ENCODE data around the gene CCT6A. TPM values are rescaled to one million over a fixed set of nuclear protein-coding genes. Genes with fewer than 3 reads are reported as not detected.
"Not testable (repeated sequence)": the region's sequence is repeated elsewhere in the genome, so short reads cannot be mapped to it uniquely, and the experiment has no call there.

Gene CCT6A
- total RNA-seq, 2 donors from 2014 or later, result 122 to 131 TPM

GRCh38 chr7:56063882-56064625, 12.5 kb downstream of the CCT6A start, which contains the start of gene SUMF2:
Gene SUMF2, plus strand, starts transcription at chr7:56064286. Its CDS starts 26 bp downstream, at chr7:56064312.
- peaks cover 13 to 34% of the 10 kb centered on the region in 2 donors for H3K36me3 Mint-ChIP-seq (ENCODE audit: insufficient read depth in 2 of 2)
- ATAC-seq (replicated peaks in 1 of 2), result peak; percentile 93
- peak within 1 kb of the TSS; percentile 95 for H3K27ac Mint-ChIP-seq
- no peaks in the 10 kb centered on the region for H3K27me3 Mint-ChIP-seq (ENCODE audit: low read depth)
- peak within 1 kb of the TSS; percentile 91 to 92 for H3K4me3 Mint-ChIP-seq
- DNase-seq, result peak; percentile 91 to 92
- H3K9me3 Mint-ChIP-seq, result no peaks in the 10 kb centered on the region
- H3K4me1 Mint-ChIP-seq (ENCODE audit: low read depth), result peaks cover 48% of the 10 kb centered on the region

GRCh38 chr7:56066376-56066775, 14.8 kb downstream of the CCT6A start:
- not testable (repeated sequence) for ATAC-seq (replicated peaks in 1 of 2); H3K4me3 Mint-ChIP-seq; DNase-seq; H3K27me3 Mint-ChIP-seq (ENCODE audit: low read depth); H3K27ac Mint-ChIP-seq; H3K9me3 Mint-ChIP-seq
- Mint-ChIP-seq H3K36me3 (ENCODE audit: insufficient read depth in 2 of 2) (peaks cover 10 to 31% of the 10 kb centered on the region in 2 donors), H3K4me1 (ENCODE audit: low read depth) (peaks cover 27% of the 10 kb centered on the region)

- Mint-ChIP-seq H3K4me3 (no peak overlapping the region), H3K4me1 (ENCODE audit: low read depth) (peaks cover 8% of the 10 kb centered on the region), H3K36me3 (ENCODE audit: insufficient read depth in 2 of 2) (peaks cover 3 to 21% of the 10 kb centered on the region in 2 donors), H3K27me3 (ENCODE audit: low read depth) (no peaks in the 10 kb centered on the region), H3K27ac (no peak overlapping the region), H3K9me3 (no peaks in the 10 kb centered on the region)
- ATAC-seq (replicated peaks in 1 of 2) (peak; percentile 87 to 91), DNase-seq (peak; percentile 70 to 79)
These were observed 22.8 kb downstream of the CCT6A start for GRCh38 chr7:56074371-56074791.

- ATAC-seq (replicated peaks in 1 of 2) (no peak), DNase-seq (no peak)
- peaks cover 3 to 24% of the 10 kb centered on the region in 2 donors for H3K36me3 Mint-ChIP-seq (ENCODE audit: insufficient read depth in 2 of 2)
- H3K27me3 Mint-ChIP-seq (ENCODE audit: low read depth), result no peaks in the 10 kb centered on the region
- no peaks in the 10 kb centered on the region for H3K9me3 Mint-ChIP-seq
- peaks cover 8% of the 10 kb centered on the region for H3K4me1 Mint-ChIP-seq (ENCODE audit: low read depth)
- no peak overlapping the region for H3K27ac Mint-ChIP-seq
- H3K4me3 Mint-ChIP-seq, result no peak overlapping the region
These were observed 26.1 kb downstream of the CCT6A start for GRCh38 chr7:56077681-56078080.

- peaks cover 3 to 20% of the 10 kb centered on the region in 2 donors for H3K36me3 Mint-ChIP-seq (ENCODE audit: insufficient read depth in 2 of 2)
- H3K27me3 Mint-ChIP-seq (ENCODE audit: low read depth), result no peaks in the 10 kb centered on the region
- peaks cover 8% of the 10 kb centered on the region for H3K4me1 Mint-ChIP-seq (ENCODE audit: low read depth)
- H3K9me3 Mint-ChIP-seq, result no peaks in the 10 kb centered on the region
- H3K27ac Mint-ChIP-seq, result no peak overlapping the region
- DNase-seq (no peak), ATAC-seq (replicated peaks in 1 of 2) (no peak)
- H3K4me3 Mint-ChIP-seq, result no peak overlapping the region
These were observed 26.6 kb downstream of the CCT6A start for GRCh38 chr7:56078196-56078595.

- no peak for DNase-seq
- Mint-ChIP-seq H3K9me3 (no peaks in the 10 kb centered on the region), H3K27me3 (ENCODE audit: low read depth) (no peaks in the 10 kb centered on the region), H3K27ac (no peak overlapping the region), H3K4me3 (no peak overlapping the region), H3K4me1 (ENCODE audit: low read depth) (peaks cover 2% of the 10 kb centered on the region), H3K36me3 (ENCODE audit: insufficient read depth in 2 of 2) (peaks cover 4 to 16% of the 10 kb centered on the region in 2 donors)
- ATAC-seq (replicated peaks in 1 of 2), result no peak
These were observed 28.1 kb downstream of the CCT6A start for GRCh38 chr7:56079450-56080185.

GRCh38 chr7:56080726-56081435, 29.3 kb downstream of the CCT6A start:
- DNase-seq; H3K9me3 Mint-ChIP-seq; H3K4me3 Mint-ChIP-seq; H3K27ac Mint-ChIP-seq; ATAC-seq (replicated peaks in 1 of 2); H3K4me1 Mint-ChIP-seq (ENCODE audit: low read depth); H3K27me3 Mint-ChIP-seq (ENCODE audit: low read depth): not testable (repeated sequence)
- H3K36me3 Mint-ChIP-seq (ENCODE audit: insufficient read depth in 2 of 2), result peaks cover 4 to 16% of the 10 kb centered on the region in 2 donors

GRCh38 chr7:56081626-56082340, 30.2 kb downstream of the CCT6A start:
- no peaks in the 10 kb centered on the region for H3K4me1 Mint-ChIP-seq (ENCODE audit: low read depth)
- H3K27ac Mint-ChIP-seq, result no peak overlapping the region
- no peaks in the 10 kb centered on the region for H3K27me3 Mint-ChIP-seq (ENCODE audit: low read depth)
- no peaks in the 10 kb centered on the region for H3K9me3 Mint-ChIP-seq
- peaks cover 2 to 14% of the 10 kb centered on the region in 2 donors for H3K36me3 Mint-ChIP-seq (ENCODE audit: insufficient read depth in 2 of 2)
- no peak for DNase-seq
- H3K4me3 Mint-ChIP-seq, result no peak overlapping the region
- ATAC-seq (replicated peaks in 1 of 2), result no peak

- H3K9me3 Mint-ChIP-seq, result no peaks in the 10 kb centered on the region
- no peaks in the 10 kb centered on the region for H3K27me3 Mint-ChIP-seq (ENCODE audit: low read depth)
- no peak overlapping the region for H3K27ac Mint-ChIP-seq
- no peak overlapping the region for H3K4me3 Mint-ChIP-seq
- DNase-seq (no peak), ATAC-seq (replicated peaks in 1 of 2) (no peak)
- no peaks in the 10 kb centered on the region for H3K4me1 Mint-ChIP-seq (ENCODE audit: low read depth)
- peaks cover 1 to 13% of the 10 kb centered on the region in 2 donors for H3K36me3 Mint-ChIP-seq (ENCODE audit: insufficient read depth in 2 of 2)
These were observed 31.7 kb downstream of the CCT6A start for GRCh38 chr7:56083150-56083785.

GRCh38 chr7:56086761-56087160, 35.2 kb downstream of the CCT6A start:
- no peak overlapping the region for H3K4me3 Mint-ChIP-seq
- no peaks in the 10 kb centered on the region for H3K27me3 Mint-ChIP-seq (ENCODE audit: low read depth)
- no peak overlapping the region for H3K27ac Mint-ChIP-seq
- no peaks in the 10 kb centered on the region for H3K4me1 Mint-ChIP-seq (ENCODE audit: low read depth)
- H3K9me3 Mint-ChIP-seq, result no peaks in the 10 kb centered on the region
- DNase-seq, result no peak
- ATAC-seq (replicated peaks in 1 of 2), result no peak
- peaks cover 1 to 2% of the 10 kb centered on the region in 2 donors for H3K36me3 Mint-ChIP-seq (ENCODE audit: insufficient read depth in 2 of 2)

- no peak overlapping the region for H3K4me3 Mint-ChIP-seq
- no peak for DNase-seq
- no peak overlapping the region for H3K27ac Mint-ChIP-seq
- H3K9me3 Mint-ChIP-seq, result no peaks in the 10 kb centered on the region
- H3K27me3 Mint-ChIP-seq (ENCODE audit: low read depth), result no peaks in the 10 kb centered on the region
- no peak for ATAC-seq (replicated peaks in 1 of 2)
- H3K36me3 Mint-ChIP-seq (ENCODE audit: insufficient read depth in 2 of 2), result peaks cover 1 to 2% of the 10 kb centered on the region in 2 donors
- H3K4me1 Mint-ChIP-seq (ENCODE audit: low read depth), result no peaks in the 10 kb centered on the region
These were observed 35.9 kb downstream of the CCT6A start for GRCh38 chr7:56087445-56087844.

GRCh38 chr7:56091591-56091990, 40.0 kb downstream of the CCT6A start:
- H3K4me1 Mint-ChIP-seq (ENCODE audit: low read depth), result no peaks in the 10 kb centered on the region
- DNase-seq, result no peak
- peaks cover 2 to 4% of the 10 kb centered on the region in 2 donors for H3K36me3 Mint-ChIP-seq (ENCODE audit: insufficient read depth in 2 of 2)
- no peak overlapping the region for H3K4me3 Mint-ChIP-seq
- ATAC-seq (replicated peaks in 1 of 2), result peak; percentile 10 to 12
- H3K27me3 Mint-ChIP-seq (ENCODE audit: low read depth), result no peaks in the 10 kb centered on the region
- no peaks in the 10 kb centered on the region for H3K9me3 Mint-ChIP-seq
- no peak overlapping the region for H3K27ac Mint-ChIP-seq

Data from activated T-cell treated with anti-CD3 and anti-CD28 coated beads, Interleukin-2, amount 50 U/mL, for 72 hours (primary cell).